AG04450 (cell line): ENCODE results near the gene WWC2. TPM values are rescaled to one million over a fixed set of nuclear protein-coding genes. Genes with fewer than 3 reads are reported as not detected.

Experiments
- CTCF ChIA-PET: fragments of 300-600, 350-600 bp; formaldehyde crosslinking; extraction: SDS; loops from one replicate; lab custom pipeline; 2022; ENCODE audit warnings: antibody characterized with exemption, inconsistent platforms; lab: Charles Lee
- POLR2A ChIA-PET: fragments of 350-600 bp; formaldehyde crosslinking; extraction: SDS; loops from one replicate; lab custom pipeline; 2021; ENCODE audit warnings: antibody characterized with exemption, inconsistent platforms; lab: Yijun Ruan, JAX
- DNase-seq: peaks from one replicate; pipeline ENCODE4 v3.0.0-alpha.2; 2011; ENCODE audit warnings: low read depth, low spot score
- H3K27ac ChIP-seq: one replicate; pipeline ENCODE4 v1.5.1; 2012; ENCODE audit warnings: low read depth, low read length, control low read depth
- H3K27me3 ChIP-seq: one replicate; pipeline ENCODE4 v1.6.0; 2012; ENCODE audit warnings: low read length; ENCODE audit not compliant: control insufficient read depth, insufficient read depth
- H3K4me3 ChIP-seq: 2 replicates; pipeline ENCODE4 v1.5.1; 2011; ENCODE audit warnings: mild to moderate bottlenecking, low read depth, low read length, control low read depth
- H3K9me3 ChIP-seq: 2 replicates; pipeline ENCODE4 v1.5.1; 2012; ENCODE audit warnings: low read length; ENCODE audit not compliant: control insufficient read depth, insufficient read depth
- CTCF ChIP-seq: IDR thresholded peaks from 2 replicates; pipeline ENCODE4 v1.5.1; 2011; ENCODE audit warnings: low read depth, low read length, control low read depth, inconsistent platforms
- polyA plus RNA-seq: library from polyadenylated mRNA; depleted of rRNA; stranded (reverse); fragments of >200 nt; gene quantifications from 2 replicates; pipeline ENCODE4 v1.2.3, GENCODE V29; 2011

The WWC2 gene
- polyA plus RNA-seq, 1 experiment = 43.6 TPM

DNA sequence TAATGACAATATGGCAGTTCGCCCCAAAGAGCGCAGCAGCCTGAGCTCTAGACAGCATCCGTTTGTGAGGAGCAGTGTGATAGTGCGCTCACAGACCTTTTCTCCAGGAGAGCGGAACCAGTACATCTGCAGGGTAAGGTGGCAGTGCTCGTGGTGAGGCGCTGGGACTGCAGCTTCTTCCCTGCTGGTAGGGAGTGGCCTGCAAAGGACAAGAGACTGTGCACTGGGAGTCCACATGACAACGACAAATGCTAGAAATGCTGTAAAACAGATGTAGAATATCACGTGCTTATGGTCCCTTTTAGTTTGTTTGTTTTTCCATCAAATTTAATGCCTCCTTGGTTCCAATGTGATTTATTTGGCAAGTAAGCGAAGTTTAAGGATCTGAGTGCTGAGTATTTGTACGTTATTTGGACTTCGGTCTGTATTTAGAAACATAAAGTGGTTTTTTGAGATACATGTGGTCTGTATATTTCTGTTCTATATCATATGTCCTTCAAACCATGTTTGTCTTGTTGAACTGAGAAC lies 185.3 kb downstream of the WWC2 start:
- ChIA-PET CTCF (no interaction called here), POLR2A (no interaction called here)
- no peaks in the 10 kb centered on the region; the same call in 1 of the 2 replicates for H3K9me3 ChIP-seq
- DNase-seq = no peak
- no peak overlapping the region for H3K4me3 ChIP-seq
- no peak for TF ChIP-seq CTCF
- no peak overlapping the region for H3K27ac ChIP-seq
- no peaks in the 10 kb centered on the region for H3K27me3 ChIP-seq

DNA sequence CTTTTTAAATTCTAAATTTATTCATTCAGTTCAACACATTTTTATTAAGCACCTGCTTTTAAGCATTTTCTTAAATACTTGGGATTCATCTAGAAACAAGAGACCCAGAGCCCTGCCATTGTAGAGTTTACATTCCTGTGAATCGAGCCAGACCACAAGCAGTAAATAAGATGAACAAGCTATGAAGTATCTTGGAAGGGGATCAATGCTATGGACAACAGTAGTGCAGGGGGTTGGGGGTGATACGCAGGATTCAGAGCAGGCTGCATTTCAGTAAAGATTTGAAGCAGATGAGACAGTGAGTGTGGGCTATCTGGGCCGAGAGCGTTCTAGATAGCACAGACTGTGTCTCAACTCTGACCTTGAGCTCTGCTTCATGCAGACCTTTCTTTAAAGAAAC lies 185.9 kb downstream of the WWC2 start:
- POLR2A ChIA-PET = no interaction called here
- CTCF ChIA-PET = interaction anchor here (0.6 to 0.9 kb wide), 4 partner anchors 15 to 346 kb away, joined by 3 read pairs; no protein-coding TSS in a partner anchor
- Histone ChIP-seq H3K9me3 (no peaks in the 10 kb centered on the region; the same call in 1 of the 2 replicates), H3K27ac (peak overlapping the region; percentile 54), H3K27me3 (no peaks in the 10 kb centered on the region), H3K4me3 (no peak overlapping the region)
- DNase-seq = peak; percentile 88
- no peak for TF ChIP-seq CTCF

GRCh38 chr4:183285886-183286285 lies 186.8 kb downstream of the WWC2 start:
- POLR2A ChIA-PET = no interaction called here
- Histone ChIP-seq H3K4me3 (no peak overlapping the region), H3K27ac (no peak overlapping the region), H3K27me3 (no peaks in the 10 kb centered on the region), H3K9me3 (no peaks in the 10 kb centered on the region; the same call in 1 of the 2 replicates)
- DNase-seq = no peak
- no peak for TF ChIP-seq CTCF
- CTCF ChIA-PET = no interaction called here

DNA sequence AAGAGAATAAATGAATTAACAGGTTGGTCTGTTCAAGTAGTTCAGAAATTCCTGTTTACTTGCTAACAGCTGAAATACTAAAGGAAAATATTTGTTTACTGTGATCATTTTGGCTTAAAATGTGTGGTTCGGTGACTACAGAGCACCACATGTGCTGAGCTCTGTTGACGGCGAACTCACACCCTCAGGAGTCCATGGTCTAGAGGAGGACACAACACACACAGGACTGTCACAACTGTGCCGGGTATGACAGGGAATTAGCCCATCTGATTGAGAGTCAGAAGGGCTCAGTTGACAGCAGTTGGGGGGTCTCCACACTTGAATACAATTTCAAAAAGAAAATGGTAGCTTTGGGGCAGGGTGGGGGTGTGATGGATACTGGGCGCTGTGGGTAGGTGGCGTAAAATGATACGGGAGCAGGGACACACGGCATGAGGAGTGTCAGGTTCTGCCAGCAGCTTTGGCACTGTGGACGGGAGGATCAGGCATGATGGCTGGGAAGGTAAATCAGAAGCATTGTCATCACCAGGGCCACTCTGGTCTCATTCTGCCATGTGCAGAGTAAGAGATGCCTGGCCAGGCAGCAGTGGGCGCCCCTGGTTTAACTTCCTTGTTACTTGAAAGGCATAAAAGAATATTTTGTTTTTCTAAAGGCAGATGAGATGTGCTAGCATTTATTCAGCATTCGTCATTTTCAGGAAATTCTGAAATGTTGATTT lies 187.7 kb downstream of the WWC2 start:
- Histone ChIP-seq H3K27ac (no peak overlapping the region), H3K9me3 (no peaks in the 10 kb centered on the region; the same call in 1 of the 2 replicates), H3K4me3 (no peak overlapping the region), H3K27me3 (no peaks in the 10 kb centered on the region)
- TF ChIP-seq CTCF = no peak
- CTCF ChIA-PET = no interaction called here
- no peak for DNase-seq
- POLR2A ChIA-PET = no interaction called here

GRCh38 chr4:183287309-183287659 lies 188.2 kb downstream of the WWC2 start:
- Histone ChIP-seq H3K9me3 (no peaks in the 10 kb centered on the region; the same call in 1 of the 2 replicates), H3K4me3 (no peak overlapping the region), H3K27me3 (no peaks in the 10 kb centered on the region), H3K27ac (no peak overlapping the region)
- POLR2A ChIA-PET = no interaction called here
- TF ChIP-seq CTCF = no peak
- CTCF ChIA-PET = no interaction called here
- no peak for DNase-seq
